CD4-positive, alpha-beta T cell (primary cell): ENCODE results near the gene SRGAP1. TPM values are rescaled to one million over a fixed set of nuclear protein-coding genes. Genes with fewer than 3 reads are reported as not detected.

ENCODE experiments used
- ATAC-seq: fragments of 200-7000 bp; cut with Tn5 transposase; one replicate; pipeline ENCODE4 v1.10.0; 2022; ENCODE audit warnings: mild to moderate bottlenecking; ENCODE audit not compliant: poor library complexity
- CTCF ChIA-PET: fragments of 350-600 bp; sonication (Branson Sonifier 250); formaldehyde crosslinking; loops from one replicate; lab custom pipeline; 2021; ENCODE audit warnings: antibody characterized with exemption, inconsistent platforms; lab: Charles Lee
- POLR2A ChIA-PET: fragments of 350-600 bp; sonication (Branson Sonifier 250); formaldehyde crosslinking; loops from one replicate; lab custom pipeline; 2021; ENCODE audit warnings: antibody characterized with exemption, inconsistent platforms; lab: Charles Lee
- DNase-seq, 14 experiments: peaks; one replicate each; pipeline ENCODE4 v3.0.0-alpha.2; 2013 to 2020; ENCODE audit warnings: mixed read lengths in 2 of 14
- H3K27ac ChIP-seq, 2 donors: one replicate each; pipeline versions ENCODE4 v1.5.1 to v1.7.0; 2013; ENCODE audit warnings: low read length in 2 of 2, low read depth in 1 of 2, mild to moderate bottlenecking in 1 of 2
- H3K27me3 ChIP-seq, 2 experiments: 1 replicate in 1 of 2; 2 replicates in 1 of 2; pipeline versions ENCODE4 v1.6.1 to v1.7.0; 2013; ENCODE audit warnings: low read length in 2 of 2, control low read depth in 1 of 2, mild to moderate bottlenecking in 1 of 2, moderate library complexity in 1 of 2; ENCODE audit not compliant: insufficient read depth in 2 of 2, control insufficient read depth in 1 of 2
- H3K36me3 ChIP-seq: one replicate; pipeline ENCODE4 v1.6.1; 2013; ENCODE audit warnings: low read length, control low read depth; ENCODE audit not compliant: insufficient read depth
- H3K4me1 ChIP-seq: one replicate; pipeline ENCODE4 v1.6.1; 2013; ENCODE audit warnings: low read length, control low read depth; ENCODE audit not compliant: insufficient read depth
- H3K4me3 ChIP-seq: one replicate; pipeline ENCODE4 v1.5.1; 2013; ENCODE audit warnings: mild to moderate bottlenecking, low read length, moderate library complexity
- H3K9me3 ChIP-seq, 2 experiments: 1 replicate in 1 of 2; 2 replicates in 1 of 2; pipeline versions ENCODE4 v1.6.1 to v1.7.0; 2013; ENCODE audit warnings: low read length in 2 of 2, mild to moderate bottlenecking in 2 of 2, control low read depth in 1 of 2, moderate library complexity in 1 of 2; ENCODE audit not compliant: control insufficient read depth in 1 of 2, insufficient read depth in 1 of 2
- H3K27ac Mint-ChIP-seq: one replicate; pipeline ENCODE4 v1.8.0; 2020; ENCODE audit warnings: mixed read lengths
- H3K27me3 Mint-ChIP-seq: one replicate; pipeline ENCODE4 v1.8.0; 2021; ENCODE audit warnings: mixed read lengths
- H3K36me3 Mint-ChIP-seq: one replicate; pipeline ENCODE4 v1.8.0; 2021; ENCODE audit warnings: low read depth, mixed read lengths
- H3K4me1 Mint-ChIP-seq: one replicate; pipeline ENCODE4 v1.8.0; 2021; ENCODE audit warnings: low read depth, mixed read lengths
- H3K4me3 Mint-ChIP-seq: one replicate; pipeline ENCODE4 v1.8.0; 2020; ENCODE audit warnings: mild to moderate bottlenecking, mixed read lengths
- H3K9me3 Mint-ChIP-seq: one replicate; pipeline ENCODE4 v1.8.0; 2020; ENCODE audit warnings: mixed read lengths
- intact Hi-C, 2 experiments: fragments of 100-400 bp; cut with DNase I in 1 of 2; cut with micrococcal nuclease in 1 of 2; formaldehyde crosslinking; loops; one replicate each; pipeline versions ENCODE4 v1.15.1 to v1.9.0; 2023 to 2025; cut with DNase I, micrococcal nuclease
- total RNA-seq, 174 experiments: library from RNA in 2 of 174; stranded (reverse) in 2 of 174; gene quantifications; one replicate each; pipeline ENCODE4 v1.2.3 and lab custom pipeline; 2021 to 2026
- TF ChIP-seq, protein P1 (sequence below): fragments of 200-600 bp; IDR thresholded peaks from one replicate; pipeline ENCODE4 v1.8.0; 2022; ENCODE audit warnings: antibody characterized with exemption, mild to moderate bottlenecking

Gene SRGAP1
- total RNA-seq, 2 experiments from 2014 or later: 0.03 TPM; not detected in 1

DNA sequence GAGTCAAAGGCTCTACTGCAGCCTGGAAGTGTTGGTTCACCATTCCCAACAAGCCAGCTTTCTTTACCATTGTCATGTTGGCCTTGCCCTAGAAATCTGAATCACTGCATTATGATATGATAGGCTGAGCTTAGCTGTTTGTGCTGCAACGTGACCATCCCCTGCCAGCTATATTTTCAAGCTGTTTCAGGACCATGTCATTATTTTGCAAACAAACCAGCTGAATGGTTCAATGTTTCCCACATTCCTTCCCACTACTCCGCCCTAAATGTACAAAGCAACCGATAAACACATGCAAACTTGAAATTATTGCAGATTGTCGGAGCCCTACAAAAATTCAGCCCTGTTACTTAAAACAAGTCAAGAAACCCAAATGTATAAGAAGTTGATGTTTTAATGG, 241.5 kb downstream of the SRGAP1 start:
- CTCF ChIA-PET: no interaction called here
- peaks cover 20% of the 10 kb centered on the region for H3K27me3 Mint-ChIP-seq

DNA sequence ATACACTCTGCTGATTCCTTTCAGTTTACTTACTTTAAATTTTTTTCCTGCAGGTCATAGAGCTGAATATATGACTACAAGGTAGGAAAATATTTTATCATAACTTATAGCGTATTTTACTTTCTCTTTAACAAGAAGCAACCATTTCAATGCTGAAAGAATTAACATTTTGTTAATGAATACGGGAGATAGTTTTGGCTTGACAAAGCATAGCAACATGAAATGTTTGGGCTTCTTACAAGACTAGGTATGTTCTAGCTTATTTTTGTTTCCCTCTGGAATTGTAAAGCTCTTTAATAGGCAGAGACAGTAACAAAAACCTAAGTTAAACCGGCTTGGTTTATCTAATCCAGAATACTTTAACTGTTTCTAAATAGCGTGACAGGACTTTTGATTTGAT, 242.4 kb downstream of the SRGAP1 start:
- intact Hi-C loops: no loop called here
- DNase-seq: no peak
- TF ChIP-seq, protein P1, sequence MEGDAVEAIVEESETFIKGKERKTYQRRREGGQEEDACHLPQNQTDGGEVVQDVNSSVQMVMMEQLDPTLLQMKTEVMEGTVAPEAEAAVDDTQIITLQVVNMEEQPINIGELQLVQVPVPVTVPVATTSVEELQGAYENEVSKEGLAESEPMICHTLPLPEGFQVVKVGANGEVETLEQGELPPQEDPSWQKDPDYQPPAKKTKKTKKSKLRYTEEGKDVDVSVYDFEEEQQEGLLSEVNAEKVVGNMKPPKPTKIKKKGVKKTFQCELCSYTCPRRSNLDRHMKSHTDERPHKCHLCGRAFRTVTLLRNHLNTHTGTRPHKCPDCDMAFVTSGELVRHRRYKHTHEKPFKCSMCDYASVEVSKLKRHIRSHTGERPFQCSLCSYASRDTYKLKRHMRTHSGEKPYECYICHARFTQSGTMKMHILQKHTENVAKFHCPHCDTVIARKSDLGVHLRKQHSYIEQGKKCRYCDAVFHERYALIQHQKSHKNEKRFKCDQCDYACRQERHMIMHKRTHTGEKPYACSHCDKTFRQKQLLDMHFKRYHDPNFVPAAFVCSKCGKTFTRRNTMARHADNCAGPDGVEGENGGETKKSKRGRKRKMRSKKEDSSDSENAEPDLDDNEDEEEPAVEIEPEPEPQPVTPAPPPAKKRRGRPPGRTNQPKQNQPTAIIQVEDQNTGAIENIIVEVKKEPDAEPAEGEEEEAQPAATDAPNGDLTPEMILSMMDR: no peak
- ATAC-seq: no peak
- Histone ChIP-seq H3K4me3 (no peak overlapping the region), H3K27ac (no peak overlapping the region), H3K27me3 (no peaks in the 10 kb centered on the region), H3K4me1 (no peaks in the 10 kb centered on the region), H3K36me3 (no peaks in the 10 kb centered on the region), H3K9me3 (no peaks in the 10 kb centered on the region)
- Mint-ChIP-seq H3K4me1 (no peaks in the 10 kb centered on the region), H3K36me3 (no peaks in the 10 kb centered on the region), H3K27ac (no peak overlapping the region), H3K4me3 (no peak overlapping the region), H3K9me3 (no peaks in the 10 kb centered on the region), H3K27me3 (peaks cover 20% of the 10 kb centered on the region)
- ChIA-PET POLR2A (no interaction called here), CTCF (no interaction called here)

More for the DNA sequence above, 241.5 kb downstream of the SRGAP1 start:
- ATAC-seq (no peak), DNase-seq (no peak)
- no peak overlapping the region for H3K27ac Mint-ChIP-seq
- H3K4me3 Mint-ChIP-seq: no peak overlapping the region
- H3K4me3 ChIP-seq: no peak overlapping the region
- no peak overlapping the region for H3K27ac ChIP-seq
- H3K36me3 Mint-ChIP-seq: no peaks in the 10 kb centered on the region
- H3K4me1 Mint-ChIP-seq: no peaks in the 10 kb centered on the region
- no peaks in the 10 kb centered on the region for H3K4me1 ChIP-seq
- POLR2A ChIA-PET: no interaction called here
- no peaks in the 10 kb centered on the region for H3K9me3 Mint-ChIP-seq
- TF ChIP-seq, protein P1: no peak
- H3K36me3 ChIP-seq: no peaks in the 10 kb centered on the region
- H3K27me3 ChIP-seq: no peaks in the 10 kb centered on the region
- H3K9me3 ChIP-seq: no peaks in the 10 kb centered on the region
- intact Hi-C loops: no loop called here

DNA sequence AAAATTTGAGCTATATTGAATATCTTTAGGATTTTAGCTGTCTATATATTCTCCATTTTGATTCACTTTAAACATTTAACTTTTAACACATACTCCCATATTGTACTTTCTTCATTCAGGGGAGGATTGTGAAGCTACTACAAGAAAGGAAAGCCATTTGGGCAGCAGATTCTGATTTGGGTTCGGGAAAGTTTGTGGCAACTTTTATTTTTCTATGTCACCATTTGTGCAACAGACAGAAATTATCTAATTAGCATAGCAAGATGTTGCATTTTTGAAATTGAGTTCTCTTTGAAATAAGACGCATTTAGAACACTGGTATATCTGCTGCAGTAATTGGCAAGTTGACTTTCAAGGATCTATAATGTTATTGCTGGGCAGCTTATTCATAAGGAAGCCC, 243.3 kb downstream of the SRGAP1 start:
- no peak overlapping the region for H3K27ac ChIP-seq
- Mint-ChIP-seq H3K36me3 (no peaks in the 10 kb centered on the region), H3K9me3 (no peaks in the 10 kb centered on the region), H3K4me1 (no peaks in the 10 kb centered on the region), H3K4me3 (no peak overlapping the region), H3K27me3 (peaks cover 20% of the 10 kb centered on the region), H3K27ac (no peak overlapping the region)
- intact Hi-C loops: no loop called here
- no peaks in the 10 kb centered on the region for H3K27me3 ChIP-seq
- no peaks in the 10 kb centered on the region for H3K9me3 ChIP-seq
- TF ChIP-seq, protein P1: no peak
- POLR2A ChIA-PET: no interaction called here
- CTCF ChIA-PET: no interaction called here
- no peak overlapping the region for H3K4me3 ChIP-seq
- H3K4me1 ChIP-seq: no peaks in the 10 kb centered on the region
- DNase-seq (no peak), ATAC-seq (no peak)
- no peaks in the 10 kb centered on the region for H3K36me3 ChIP-seq
